Hematopoietic multipotent progenitor cell treated with erythropoietin and hydrocortisone succinate and interleukin-3 and kit ligand, for 6 days (in vitro differentiated cells): ENCODE results near the gene PI4K2B.
"Not testable (repeated sequence)": the region's sequence is repeated elsewhere in the genome, so short reads cannot be mapped to it uniquely, and the experiment has no call there.

Experiments used
- DNase-seq: peaks from one replicate; pipeline ENCODE4 v3.0.0-alpha.2; 2015

The PI4K2B gene

GRCh38 chr4:25233737-25234389, at the start of gene PI4K2B:
TSS of gene PI4K2B (plus strand) at chr4:25234033. CDS start at chr4:25234164, 131 bp downstream.
- DNase-seq, result peak; percentile 96

- DNase-seq, result no peak
Observed at GRCh38 chr4:25184056-25184455, 49.8 kb upstream of the PI4K2B start.

- peak; percentile 45 for DNase-seq
Observed at GRCh38 chr4:25190407-25190806, 43.4 kb upstream of the PI4K2B start.

DNA sequence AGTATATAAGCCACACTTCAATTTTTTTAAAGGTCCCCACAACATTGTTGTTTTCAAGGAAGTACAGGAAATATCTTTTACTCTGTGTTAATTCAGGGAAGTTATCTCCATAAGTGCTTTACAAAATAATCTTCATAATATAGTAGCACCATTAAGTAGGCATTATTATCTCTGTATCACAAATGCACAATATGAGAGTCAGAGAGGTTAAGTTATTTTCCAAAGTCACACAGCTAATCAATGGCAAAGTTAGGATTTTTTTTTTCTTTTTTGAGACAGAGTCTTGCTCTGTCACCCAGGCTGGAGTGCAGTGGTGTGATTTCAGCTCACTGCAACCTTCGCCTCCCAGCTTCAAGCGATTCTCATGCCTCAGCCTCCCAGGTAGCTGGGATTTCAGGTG, 35.1 kb upstream of the PI4K2B start:
- no peak for DNase-seq

GRCh38 chr4:25207997-25208396, 25.8 kb upstream of the PI4K2B start:
- no peak for DNase-seq

GRCh38 chr4:25209702-25210101, 24.1 kb upstream of the PI4K2B start:
- DNase-seq, result no peak

- DNase-seq, result no peak
Observed at GRCh38 chr4:25211721-25212120, 22.1 kb upstream of the PI4K2B start.

GRCh38 chr4:25212822-25213221, 21.0 kb upstream of the PI4K2B start:
- DNase-seq, result no peak

DNA sequence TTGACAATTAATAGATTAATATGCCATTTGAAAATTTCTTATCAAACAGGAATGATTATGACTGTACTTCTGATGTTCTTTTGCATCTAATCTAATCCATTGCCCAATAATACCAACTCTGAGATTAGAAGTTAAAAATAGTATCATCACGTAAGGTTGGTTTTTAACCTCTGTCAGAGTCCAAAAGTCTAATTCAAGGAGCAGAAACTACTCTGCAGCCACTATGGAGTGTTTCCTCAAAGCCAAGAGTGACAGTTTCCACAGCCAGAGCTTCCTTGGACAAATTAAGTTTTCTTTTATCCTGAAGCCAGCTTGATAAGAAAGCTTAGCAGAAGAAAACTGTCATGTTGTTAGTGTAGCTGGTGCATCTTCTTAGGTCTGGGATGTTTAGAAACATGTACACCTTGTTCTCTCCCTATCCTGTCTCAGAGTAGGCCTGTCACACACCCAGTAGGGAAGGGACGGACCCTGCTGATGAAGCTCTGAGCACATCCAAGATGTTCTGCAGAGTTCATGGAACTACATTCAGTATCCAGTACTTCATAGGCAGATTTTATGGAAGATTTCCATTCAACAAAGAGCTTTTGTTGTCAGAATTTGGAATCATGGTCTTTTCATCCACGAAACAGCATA, 20.4 kb upstream of the PI4K2B start:
- no peak for DNase-seq

DNA sequence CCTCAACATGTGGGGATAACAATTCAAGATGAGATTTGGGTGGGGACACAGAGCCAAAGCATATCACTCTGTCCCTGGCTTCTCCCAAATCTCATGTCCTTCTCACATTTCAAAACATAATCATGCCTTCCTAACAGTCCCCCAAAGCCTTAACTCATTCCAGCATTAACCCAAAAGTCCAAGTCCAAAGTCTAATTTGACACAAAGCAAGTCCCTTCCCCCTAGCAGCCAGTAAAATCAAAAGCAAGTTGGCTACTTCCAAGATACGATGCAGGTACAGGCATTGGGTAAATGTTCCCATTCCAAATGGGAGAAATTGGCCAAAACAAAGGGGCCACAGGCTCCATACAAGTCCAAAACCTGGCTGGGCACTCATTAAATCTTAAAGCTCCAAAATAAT, 19.1 kb upstream of the PI4K2B start:
- DNase-seq, result not testable (repeated sequence)

GRCh38 chr4:25215511-25215910, 18.3 kb upstream of the PI4K2B start:
- DNase-seq, result no peak

- DNase-seq, result no peak
Observed at GRCh38 chr4:25221377-25221776, 12.5 kb upstream of the PI4K2B start.

DNA sequence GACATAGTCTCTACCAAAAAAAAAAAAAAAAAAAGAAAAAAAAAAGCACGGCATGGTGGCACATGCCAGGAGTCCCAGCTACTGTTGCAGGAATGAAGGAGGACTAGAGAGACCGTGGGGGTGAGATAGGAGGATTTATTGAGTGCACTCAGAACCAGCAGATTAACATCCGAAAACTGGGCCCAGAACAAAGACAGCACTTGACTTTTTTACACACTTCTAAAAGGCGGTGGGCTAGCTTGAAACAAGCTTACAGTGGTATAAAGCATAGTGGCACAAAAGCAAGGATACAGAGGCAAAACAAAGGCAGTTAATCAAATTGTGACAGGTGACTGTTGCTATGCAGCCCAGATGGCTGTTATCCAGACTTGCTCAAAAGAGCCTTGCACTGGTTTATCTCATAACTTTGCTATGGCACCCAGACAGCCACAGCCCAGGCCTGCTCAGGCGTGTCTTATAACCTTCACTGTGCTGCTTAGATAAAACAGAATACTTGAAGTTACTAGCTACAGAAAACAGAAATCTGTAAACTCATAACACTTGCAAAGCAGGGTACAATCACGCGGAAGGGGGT, 9.9 kb upstream of the PI4K2B start:
- DNase-seq, result peak; percentile 30

DNA sequence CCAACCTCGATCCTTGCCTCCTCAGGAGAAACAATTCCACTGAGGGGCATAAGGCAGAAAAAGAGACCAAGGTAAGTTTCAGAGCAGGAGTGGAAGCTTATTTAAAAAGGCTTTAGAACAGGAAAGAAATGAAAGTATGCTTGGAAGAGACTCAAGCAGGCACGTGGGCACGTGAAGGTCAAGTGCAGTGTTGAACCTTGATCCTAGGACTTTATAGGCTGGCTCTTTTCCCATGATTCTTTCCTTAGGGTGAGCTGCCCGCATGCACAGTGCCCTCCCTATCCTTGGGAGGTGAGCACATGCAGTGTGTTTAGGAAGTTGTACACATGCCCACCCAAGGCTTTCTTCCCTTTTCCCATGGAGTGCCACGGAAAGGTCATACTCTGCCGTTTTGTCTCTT, 4.0 kb upstream of the PI4K2B start:
- DNase-seq, result no peak

DNA sequence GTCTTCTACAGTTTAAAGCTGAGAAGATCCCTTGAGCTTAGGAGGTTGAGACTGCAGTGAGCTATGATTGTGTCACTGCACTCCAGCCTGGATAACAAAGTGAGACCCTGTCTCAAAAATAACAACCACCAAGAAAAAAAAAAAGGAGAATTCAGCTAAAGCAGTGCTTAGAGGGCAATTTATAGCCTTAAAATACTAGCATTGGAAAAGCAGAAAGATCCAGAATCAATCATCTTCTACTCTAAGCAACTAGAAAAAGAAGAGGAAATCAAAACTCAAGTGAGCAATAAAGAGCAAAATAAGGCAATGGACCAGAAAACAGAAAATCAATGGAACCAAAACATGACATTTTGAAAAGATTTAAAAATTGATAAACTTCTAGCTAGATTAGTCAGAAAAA, 639 bp upstream of the PI4K2B start:
- DNase-seq, result no peak

GRCh38 chr4:25234390-25235370, 847 bp downstream of the PI4K2B start:
- peak; percentile 92 for DNase-seq

- DNase-seq, result peak; percentile 27
Observed at GRCh38 chr4:25235401-25235800, 1.6 kb downstream of the PI4K2B start.

- DNase-seq, result not testable (repeated sequence)
Observed at GRCh38 chr4:25236030-25236429, 2.2 kb downstream of the PI4K2B start.

GRCh38 chr4:25236971-25237370, 3.1 kb downstream of the PI4K2B start:
- DNase-seq, result peak; percentile 27

GRCh38 chr4:25238052-25238451, 4.2 kb downstream of the PI4K2B start:
- DNase-seq, result no peak

DNA sequence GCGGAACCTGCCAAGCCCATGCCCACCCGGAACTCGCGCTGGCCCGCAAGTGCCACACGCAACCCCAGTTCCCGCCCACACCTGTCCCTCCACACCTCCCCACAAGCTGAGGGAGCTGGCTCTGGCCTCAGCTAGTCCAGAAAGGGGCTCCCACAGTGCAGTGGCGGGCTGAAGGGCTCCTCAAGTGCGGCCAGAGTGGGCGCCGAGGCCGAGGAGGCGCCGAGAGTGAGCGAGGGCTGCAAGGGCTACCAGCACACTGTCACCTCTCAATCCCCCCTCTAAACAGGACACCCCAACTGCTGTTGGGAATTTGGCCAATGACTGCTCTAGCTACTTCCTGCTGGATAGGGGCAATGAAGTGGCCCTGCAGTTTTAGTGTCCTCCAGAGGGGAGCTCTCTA, 5.7 kb downstream of the PI4K2B start:
- not testable (repeated sequence) for DNase-seq

- peak; percentile 72 for DNase-seq
Observed at GRCh38 chr4:25240754-25241210, 6.9 kb downstream of the PI4K2B start.

DNA sequence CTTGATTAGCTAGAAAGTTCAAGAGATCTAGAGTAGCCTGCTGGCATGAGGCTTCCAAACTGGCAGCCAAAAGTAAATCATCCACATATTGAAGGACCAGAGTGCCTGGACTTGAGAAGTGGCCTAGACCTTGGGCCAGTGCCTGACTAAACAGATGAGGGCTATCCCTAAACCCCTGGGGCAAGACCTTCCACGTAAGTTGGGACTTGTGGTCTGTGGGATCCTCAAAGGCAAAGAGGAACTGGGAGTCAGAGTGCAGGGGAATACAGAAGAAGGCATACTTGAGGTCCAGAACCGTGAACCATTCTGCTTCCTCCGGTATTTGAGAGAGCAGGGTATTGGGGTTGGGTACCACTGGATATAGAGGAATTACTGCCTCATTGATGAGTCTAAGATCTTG, 8.4 kb downstream of the PI4K2B start:
- DNase-seq, result not testable (repeated sequence)
